Sigmoid colon (tissue), 7 donors: ENCODE results near the gene GDPD5. TPM values are rescaled to one million over a fixed set of nuclear protein-coding genes. Genes with fewer than 3 reads are reported as not detected.

Experiments
- DNase-seq: peaks from one replicate; pipeline ENCODE4 v3.0.0-alpha.2; 2019
- H3K27ac ChIP-seq, 4 donors: fragments of 200-600 bp; sonication (generic); one replicate each; pipeline ENCODE4 v1.5.1; 2016 to 2019; ENCODE audit warnings: mild to moderate bottlenecking in 1 of 4
- H3K27me3 ChIP-seq, 3 donors: fragments of 200-600 bp; sonication (generic); one replicate each; pipeline ENCODE4 v1.5.1; 2019; ENCODE audit warnings: mild to moderate bottlenecking in 1 of 3
- H3K36me3 ChIP-seq, 4 donors: fragments of 200-600 bp; sonication (generic); one replicate each; pipeline ENCODE4 v1.5.1; 2016 to 2019
- H3K4me1 ChIP-seq, 4 donors: fragments of 200-600 bp; sonication (generic); one replicate each; pipeline ENCODE4 v1.5.1; 2017 to 2019
- H3K4me3 ChIP-seq, 4 donors: fragments of 200-600 bp; sonication (generic); one replicate each; pipeline ENCODE4 v1.5.1; 2017 to 2019; ENCODE audit warnings: mild to moderate bottlenecking in 2 of 4, moderate library complexity in 1 of 4
- H3K9me3 ChIP-seq, 4 donors: fragments of 200-600 bp in 3 of 4; sonication (generic) in 3 of 4; one replicate each; pipeline versions ENCODE4 v1.5.1 to v1.6.1; 2013 to 2019
- EP300 ChIP-seq, 4 donors: sonication (generic); formaldehyde crosslinking; IDR thresholded peaks; one replicate each; pipeline ENCODE4 v1.6.1; 2017; ENCODE audit warnings: antibody characterized with exemption in 4 of 4
- POLR2A ChIP-seq, 2 donors: fragments of 450-650 bp; IDR thresholded peaks; one replicate each; pipeline ENCODE4 v1.6.1; 2016; ENCODE audit warnings: antibody characterized with exemption in 2 of 2, mild to moderate bottlenecking in 2 of 2, moderate library complexity in 2 of 2
- POLR2AphosphoS5 ChIP-seq, 4 donors: sonication (generic); formaldehyde crosslinking; IDR thresholded peaks; one replicate each; pipeline ENCODE4 v1.6.1; 2017; ENCODE audit warnings: antibody characterized with exemption in 4 of 4
- WGBS, 2 donors: extraction: QIAGEN DNeasy Blood & Tissue Kit; methylation state at CpG; one replicate each; pipeline ENCODE4 v1.1.7; 2013; 5-methylcytosine and 5-hydroxymethylcytosine counted together
- intact Hi-C: fragments of 100-400 bp; cut with DNase I; formaldehyde crosslinking; loops from one replicate; pipeline ENCODE4 v1.15.1; 2023
- polyA plus RNA-seq, 3 donors: library from polyadenylated mRNA; stranded (reverse); fragments of 200-250 nt; gene quantifications; one replicate each; pipeline ENCODE4 v1.2.3, GENCODE V29; 2013
- total RNA-seq, 4 donors: library from RNA; depleted of rRNA; stranded (reverse); fragments of >200 nt; gene quantifications; one replicate each; pipeline ENCODE4 v1.1.0, GENCODE V29; 2016
- TF ChIP-seq, protein P1 (sequence below), 4 experiments: fragments of 450-650 bp in 3 of 4; fragments of 200-600 bp in 1 of 4; IDR thresholded peaks; one replicate each; pipeline ENCODE4 v1.5.1; 2016 to 2019; ENCODE audit warnings: antibody characterized with exemption in 4 of 4, mild to moderate bottlenecking in 3 of 4, moderate library complexity in 2 of 4
- donor health status: healthy with polysubstance abuse.
- donor health status: Bipolar disorder and iron deficiency.
- donor health status: healthy.

Gene GDPD5
- total and polyA plus RNA-seq, 7 donors = 2.4 to 8.1 (median 5.8) TPM; not detected in 1

DNA sequence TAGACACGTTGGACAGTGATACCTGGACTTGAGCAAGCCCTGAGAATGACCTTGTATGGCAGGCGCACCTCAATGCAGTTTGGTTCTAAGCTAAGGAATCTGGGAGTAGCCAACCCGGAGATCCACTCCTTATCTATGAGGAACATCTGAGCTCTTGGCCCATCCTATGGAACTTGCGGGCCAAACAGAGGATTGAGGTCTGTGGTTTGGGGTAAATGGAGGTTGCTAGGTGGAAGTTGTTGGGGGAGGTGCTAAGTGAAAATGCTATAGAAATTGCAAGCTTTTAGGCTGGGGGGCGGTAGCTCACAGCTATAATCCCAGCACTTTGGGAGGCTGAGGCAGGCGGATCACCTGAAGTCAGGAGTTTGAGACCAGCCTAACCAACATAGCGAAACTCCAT, 8.9 kb downstream of the GDPD5 start:
- no peak for TF ChIP-seq EP300 (IDR thresholded peaks at IDR 0.05)
- TF ChIP-seq, protein P1, sequence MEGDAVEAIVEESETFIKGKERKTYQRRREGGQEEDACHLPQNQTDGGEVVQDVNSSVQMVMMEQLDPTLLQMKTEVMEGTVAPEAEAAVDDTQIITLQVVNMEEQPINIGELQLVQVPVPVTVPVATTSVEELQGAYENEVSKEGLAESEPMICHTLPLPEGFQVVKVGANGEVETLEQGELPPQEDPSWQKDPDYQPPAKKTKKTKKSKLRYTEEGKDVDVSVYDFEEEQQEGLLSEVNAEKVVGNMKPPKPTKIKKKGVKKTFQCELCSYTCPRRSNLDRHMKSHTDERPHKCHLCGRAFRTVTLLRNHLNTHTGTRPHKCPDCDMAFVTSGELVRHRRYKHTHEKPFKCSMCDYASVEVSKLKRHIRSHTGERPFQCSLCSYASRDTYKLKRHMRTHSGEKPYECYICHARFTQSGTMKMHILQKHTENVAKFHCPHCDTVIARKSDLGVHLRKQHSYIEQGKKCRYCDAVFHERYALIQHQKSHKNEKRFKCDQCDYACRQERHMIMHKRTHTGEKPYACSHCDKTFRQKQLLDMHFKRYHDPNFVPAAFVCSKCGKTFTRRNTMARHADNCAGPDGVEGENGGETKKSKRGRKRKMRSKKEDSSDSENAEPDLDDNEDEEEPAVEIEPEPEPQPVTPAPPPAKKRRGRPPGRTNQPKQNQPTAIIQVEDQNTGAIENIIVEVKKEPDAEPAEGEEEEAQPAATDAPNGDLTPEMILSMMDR (IDR thresholded peaks at IDR 0.05) = no peak
- TF ChIP-seq POLR2AphosphoS5 (IDR thresholded peaks at IDR 0.05) = no peak
- TF ChIP-seq POLR2A (IDR thresholded peaks at IDR 0.05) = no peak

DNA sequence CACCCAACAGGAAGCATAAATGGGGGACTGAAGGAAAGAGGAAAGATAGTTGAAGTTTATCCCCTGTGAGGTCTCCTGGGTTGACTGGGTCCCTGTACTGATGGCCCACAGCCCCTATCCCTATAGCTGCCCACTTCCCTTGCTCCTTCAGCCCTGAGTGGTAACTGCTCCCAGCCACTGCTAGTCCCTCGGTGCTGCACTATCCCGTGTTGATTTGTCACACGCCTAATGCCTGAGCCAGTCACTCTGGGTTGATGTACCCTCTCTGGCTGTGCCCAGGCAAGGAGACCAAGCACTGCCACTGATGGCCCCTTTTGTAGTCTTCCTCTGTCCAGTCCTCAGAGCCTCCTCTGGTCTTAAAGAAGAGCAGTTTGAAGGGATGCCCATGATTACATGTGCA, 9.6 kb downstream of the GDPD5 start:
- no peak overlapping the region for H3K4me3 ChIP-seq
- TF ChIP-seq POLR2A (IDR thresholded peaks at IDR 0.05) (no peak), POLR2AphosphoS5 (IDR thresholded peaks at IDR 0.05) (no peak), EP300 (IDR thresholded peaks at IDR 0.05) (no peak)
- TF ChIP-seq, protein P1 (IDR thresholded peaks at IDR 0.05) = no peak
- DNase-seq = no peak
- H3K36me3 ChIP-seq = no peaks in the 10 kb centered on the region
- peaks cover 0 to 3% (median 0%) of the 10 kb centered on the region in 4 donors for H3K4me1 ChIP-seq
- H3K27me3 ChIP-seq = no peaks in the 10 kb centered on the region
- no peaks in the 10 kb centered on the region for H3K9me3 ChIP-seq
- WGBS, 2 donors = 95 to 97% methylated on average over 3 of the region's 3 CpGs
- intact Hi-C loops = no loop called here
- no peak overlapping the region for H3K27ac ChIP-seq

More for the DNA sequence above, 8.9 kb downstream of the GDPD5 start:
- DNase-seq = no peak
- Histone ChIP-seq H3K27me3 (no peaks in the 10 kb centered on the region), H3K9me3 (no peaks in the 10 kb centered on the region), H3K4me1 (no peaks in the 10 kb centered on the region), H3K27ac (no peak overlapping the region), H3K36me3 (no peaks in the 10 kb centered on the region), H3K4me3 (no peak overlapping the region)
- 87 to 91% methylated on average over 7 of the region's 7 CpGs for WGBS, 2 donors
- intact Hi-C loops = no loop called here

- TF ChIP-seq POLR2A (IDR thresholded peaks at IDR 0.05) (no peak), EP300 (IDR thresholded peaks at IDR 0.05) (no peak), POLR2AphosphoS5 (IDR thresholded peaks at IDR 0.05) (no peak)
- TF ChIP-seq, protein P1 (IDR thresholded peaks at IDR 0.05) = no peak
- H3K4me1 ChIP-seq = peaks cover 0 to 13% (median 0%) of the 10 kb centered on the region in 4 donors
- H3K27me3 ChIP-seq = no peaks in the 10 kb centered on the region
- H3K27ac ChIP-seq = no peak overlapping the region
- DNase-seq = no peak
- intact Hi-C loops = loop anchor here (5.0 kb wide), 1 partner anchor 47 kb away; no protein-coding TSS in a partner anchor
- no peaks in the 10 kb centered on the region for H3K9me3 ChIP-seq
- no peak overlapping the region for H3K4me3 ChIP-seq
- no peaks in the 10 kb centered on the region for H3K36me3 ChIP-seq
Measured at GRCh38 chr11:75514596-75514995, 11.1 kb downstream of the GDPD5 start.

DNA sequence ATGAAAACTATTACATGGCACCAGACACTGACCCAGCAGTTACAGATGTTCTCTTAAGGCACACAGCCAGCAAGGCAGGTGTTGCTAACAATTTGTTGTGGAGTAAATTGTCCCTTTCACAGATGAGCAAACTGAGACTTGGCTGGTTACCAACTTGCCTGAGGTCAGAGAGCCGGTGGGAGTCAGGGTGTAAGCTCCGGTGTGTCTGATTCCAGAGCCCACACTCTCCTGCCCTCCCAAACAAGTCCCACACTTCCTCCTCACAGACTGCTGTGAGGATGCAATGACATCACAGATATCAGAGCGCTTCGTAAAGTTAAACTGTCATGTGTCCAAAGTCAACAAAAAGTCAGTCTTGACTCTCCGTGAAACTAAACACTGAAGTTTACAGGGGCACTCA, 12.5 kb downstream of the GDPD5 start:
- peaks cover 0 to 13% (median 0%) of the 10 kb centered on the region in 4 donors for H3K4me1 ChIP-seq

More for the DNA sequence above, 12.5 kb downstream of the GDPD5 start:
- no peak for TF ChIP-seq EP300 (IDR thresholded peaks at IDR 0.05)
- TF ChIP-seq, protein P1 (IDR thresholded peaks at IDR 0.05) = no peak
- TF ChIP-seq POLR2A (IDR thresholded peaks at IDR 0.05) = no peak
- no peak for TF ChIP-seq POLR2AphosphoS5 (IDR thresholded peaks at IDR 0.05)
- Histone ChIP-seq H3K9me3 (no peaks in the 10 kb centered on the region), H3K36me3 (no peaks in the 10 kb centered on the region), H3K4me3 (no peak overlapping the region), H3K27me3 (no peaks in the 10 kb centered on the region), H3K27ac (no peak overlapping the region)
- intact Hi-C loops = loop anchor here (5.0 kb wide), 1 partner anchor 46 kb away; no protein-coding TSS in a partner anchor
- WGBS, 2 donors = 19 to 66% methylated on average over 5 of the region's 5 CpGs
- no peak for DNase-seq
